Gastroesophageal sphincter (tissue), 3 donors: Measurements from ENCODE around the gene SPA17.

Experiments used
- EP300 ChIP-seq: sonication (generic); formaldehyde crosslinking; IDR thresholded peaks from one replicate; pipeline ENCODE4 v1.6.1; 2017; ENCODE audit warnings: antibody characterized with exemption, mild to moderate bottlenecking
- TF ChIP-seq, protein P1 (sequence below), 4 experiments: fragments of 200-600 bp in 2 of 4; fragments of 450-650 bp in 2 of 4; sonication (generic) in 1 of 4; IDR thresholded peaks; one replicate each; pipeline ENCODE4 v1.5.1; 2017 to 2019; ENCODE audit warnings: antibody characterized with exemption in 4 of 4, mild to moderate bottlenecking in 2 of 4, moderate library complexity in 2 of 4

GRCh38 chr11:124640666-124641065, 33.0 kb upstream of the SPA17 start:
- TF ChIP-seq, protein P1, sequence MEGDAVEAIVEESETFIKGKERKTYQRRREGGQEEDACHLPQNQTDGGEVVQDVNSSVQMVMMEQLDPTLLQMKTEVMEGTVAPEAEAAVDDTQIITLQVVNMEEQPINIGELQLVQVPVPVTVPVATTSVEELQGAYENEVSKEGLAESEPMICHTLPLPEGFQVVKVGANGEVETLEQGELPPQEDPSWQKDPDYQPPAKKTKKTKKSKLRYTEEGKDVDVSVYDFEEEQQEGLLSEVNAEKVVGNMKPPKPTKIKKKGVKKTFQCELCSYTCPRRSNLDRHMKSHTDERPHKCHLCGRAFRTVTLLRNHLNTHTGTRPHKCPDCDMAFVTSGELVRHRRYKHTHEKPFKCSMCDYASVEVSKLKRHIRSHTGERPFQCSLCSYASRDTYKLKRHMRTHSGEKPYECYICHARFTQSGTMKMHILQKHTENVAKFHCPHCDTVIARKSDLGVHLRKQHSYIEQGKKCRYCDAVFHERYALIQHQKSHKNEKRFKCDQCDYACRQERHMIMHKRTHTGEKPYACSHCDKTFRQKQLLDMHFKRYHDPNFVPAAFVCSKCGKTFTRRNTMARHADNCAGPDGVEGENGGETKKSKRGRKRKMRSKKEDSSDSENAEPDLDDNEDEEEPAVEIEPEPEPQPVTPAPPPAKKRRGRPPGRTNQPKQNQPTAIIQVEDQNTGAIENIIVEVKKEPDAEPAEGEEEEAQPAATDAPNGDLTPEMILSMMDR (IDR thresholded peaks at IDR 0.05), result no peak
- no peak for TF ChIP-seq EP300
